H1 (cell line): ENCODE results near the gene ASCL2. TPM values are rescaled to one million over a fixed set of nuclear protein-coding genes. Genes with fewer than 3 reads are reported as not detected.

ENCODE experiments used
- CTCF ChIA-PET: fragments of 300-600 bp; sonication (Branson Sonifier 250); formaldehyde crosslinking; loops from one replicate; lab custom pipeline; 2021; ENCODE audit not compliant: partially characterized antibody; lab: Charles Lee
- POLR2A ChIA-PET: fragments of 300-600 bp; sonication (Branson Sonifier 250); formaldehyde crosslinking; loops from one replicate; lab custom pipeline; 2021; ENCODE audit warnings: inconsistent platforms; ENCODE audit not compliant: partially characterized antibody; lab: Charles Lee
- DNase-seq, 2 experiments: peaks; one replicate each; pipeline versions ENCODE4 v3.0.0 to v3.0.0-alpha.2; 2010 to 2022; ENCODE audit warnings: low spot score in 2 of 2, low read depth in 1 of 2, mixed read lengths in 1 of 2
- FAIRE-seq: peaks from 2 replicates; lab custom pipeline; 2011; peaks lifted over from hg19 to GRCh38; lab: Jason Lieb, UNC
- H2AFZ ChIP-seq: 2 replicates; pipeline ENCODE4 v1.8.1; 2012; ENCODE audit warnings: low read length, inconsistent platforms
- H2AK5ac ChIP-seq: 2 replicates; pipeline ENCODE4 v1.6.1; 2013; ENCODE audit warnings: low read depth, low read length
- H2BK120ac ChIP-seq: replicated peaks from 2 replicates; pipeline ENCODE3; 2013; ENCODE audit warnings: low read depth, low read length, inconsistent platforms
- H2BK12ac ChIP-seq: 2 replicates; pipeline ENCODE4 v1.6.1; 2013; ENCODE audit warnings: low read depth, low read length
- H2BK15ac ChIP-seq: 2 replicates; pipeline ENCODE4 v1.6.1; 2013; ENCODE audit warnings: low read length
- H2BK20ac ChIP-seq: 2 replicates; pipeline ENCODE4 v1.6.1; 2013; ENCODE audit warnings: low read length
- H2BK5ac ChIP-seq: 2 replicates; pipeline ENCODE4 v1.6.1; 2013; ENCODE audit warnings: low read depth, low read length
- H3K14ac ChIP-seq: 2 replicates; pipeline ENCODE4 v1.6.1; 2013; ENCODE audit warnings: inconsistent platforms; ENCODE audit not compliant: insufficient read length
- H3K18ac ChIP-seq: 2 replicates; pipeline ENCODE4 v1.6.1; 2013; ENCODE audit warnings: low read length; ENCODE audit errors: extremely low read depth
- H3K23ac ChIP-seq: 2 replicates; pipeline ENCODE4 v1.6.1; 2013; ENCODE audit warnings: inconsistent platforms; ENCODE audit not compliant: insufficient read length
- H3K23me2 ChIP-seq: 2 replicates; pipeline ENCODE4 v1.6.1; 2013; ENCODE audit warnings: low read depth, low read length
- H3K27ac ChIP-seq: 2 replicates; pipeline ENCODE4 v1.6.1; 2011; ENCODE audit warnings: low read depth, low read length, inconsistent platforms
- H3K27me3 ChIP-seq, 4 experiments: replicated peaks in 1 of 4; 1 replicate in 1 of 4; 2 replicates in 3 of 4; pipeline versions ENCODE4 v1.6.1 to v1.8.1; 2011 to 2013; ENCODE audit warnings: low read length in 3 of 4, mild to moderate bottlenecking in 3 of 4, inconsistent platforms in 2 of 4, mixed read lengths in 2 of 4, moderate library complexity in 1 of 4; ENCODE audit not compliant: control insufficient read depth in 3 of 4, insufficient read depth in 3 of 4; ENCODE audit errors: extremely low read depth in 1 of 4
- H3K36me3 ChIP-seq, 4 experiments: 2 replicates each; pipeline versions ENCODE4 v1.6.1 to v1.8.1; 2011 to 2013; ENCODE audit warnings: mild to moderate bottlenecking in 4 of 4, low read length in 3 of 4, moderate library complexity in 2 of 4, control low read depth in 1 of 4, inconsistent platforms in 1 of 4; ENCODE audit not compliant: insufficient read depth in 4 of 4, control insufficient read depth in 2 of 4
- H3K4ac ChIP-seq: replicated peaks from 2 replicates; pipeline ENCODE3; 2013; ENCODE audit warnings: low read length, low read depth, mixed read lengths, inconsistent platforms; ENCODE audit not compliant: insufficient read length
- H3K4me1 ChIP-seq, 4 experiments: replicated peaks in 1 of 4; 1 replicate in 1 of 4; 2 replicates in 3 of 4; pipeline versions ENCODE4 v1.6.1 to v1.8.1; 2011 to 2013; ENCODE audit warnings: low read length in 3 of 4, inconsistent platforms in 2 of 4, mixed read lengths in 1 of 4; ENCODE audit not compliant: insufficient read depth in 4 of 4, control insufficient read depth in 3 of 4
- H3K4me2 ChIP-seq, 2 experiments: 2 replicates each; pipeline versions ENCODE4 v1.6.1 to v1.8.1; 2011 to 2013; ENCODE audit warnings: low read depth in 2 of 2, low read length in 2 of 2, control low read depth in 1 of 2, inconsistent platforms in 1 of 2, mild to moderate bottlenecking in 1 of 2; ENCODE audit not compliant: insufficient read depth in 1 of 2
- H3K4me3 ChIP-seq, 4 experiments: fragments of 200-600, 300-600 bp in 1 of 4; sonication (generic), shearing (Covaris generic), sonication (Bioruptor Twin) in 1 of 4; 2 replicates each; pipeline versions ENCODE4 v1.5.1 to v1.8.1; 2011 to 2016; ENCODE audit warnings: low read length in 4 of 4, low read depth in 3 of 4, control low read depth in 2 of 4, inconsistent platforms in 2 of 4, mild to moderate bottlenecking in 2 of 4, mixed read lengths in 1 of 4, moderate library complexity in 1 of 4; ENCODE audit not compliant: insufficient read depth in 2 of 4; ENCODE audit errors: extremely low read depth in 1 of 4
- H3K56ac ChIP-seq: replicated peaks from 2 replicates; pipeline ENCODE3; 2013; ENCODE audit warnings: low read depth, mild to moderate bottlenecking, mixed read lengths, low read length, inconsistent platforms; ENCODE audit not compliant: insufficient read length
- H3K79me1 ChIP-seq: 2 replicates; pipeline ENCODE4 v1.6.1; 2013; ENCODE audit warnings: low read depth, low read length, control low read depth
- H3K79me2 ChIP-seq, 2 experiments: 2 replicates each; pipeline versions ENCODE4 v1.6.1 to v1.8.1; 2012 to 2013; ENCODE audit warnings: low read length in 2 of 2, mild to moderate bottlenecking in 2 of 2, inconsistent platforms in 1 of 2; ENCODE audit not compliant: insufficient read depth in 2 of 2, control insufficient read depth in 1 of 2
- H3K9ac ChIP-seq, 4 experiments: replicated peaks in 1 of 4; 1 replicate in 1 of 4; 2 replicates in 3 of 4; pipeline versions ENCODE4 v1.6.1 to v1.8.1; 2011 to 2013; ENCODE audit warnings: low read depth in 3 of 4, low read length in 3 of 4, control low read depth in 2 of 4, mild to moderate bottlenecking in 2 of 4, moderate library complexity in 2 of 4, inconsistent platforms in 1 of 4; ENCODE audit errors: extremely low read depth in 1 of 4
- H3K9me3 ChIP-seq, 2 experiments: 2 replicates each; pipeline versions ENCODE4 v1.6.1 to v1.8.1; 2012 to 2013; ENCODE audit warnings: mild to moderate bottlenecking in 2 of 2, moderate library complexity in 2 of 2, control low read depth in 1 of 2, inconsistent platforms in 1 of 2, low read depth in 1 of 2, low read length in 1 of 2, mixed read lengths in 1 of 2; ENCODE audit not compliant: insufficient read depth in 2 of 2
- H4K20me1 ChIP-seq, 2 experiments: replicated peaks in 1 of 2; 2 replicates each; pipeline versions ENCODE3 to v1.8.1; 2011 to 2013; ENCODE audit warnings: inconsistent platforms in 2 of 2, low read length in 2 of 2, mild to moderate bottlenecking in 1 of 2; ENCODE audit not compliant: insufficient read depth in 2 of 2, control insufficient read depth in 1 of 2
- H4K5ac ChIP-seq: 2 replicates; pipeline ENCODE4 v1.6.1; 2013; ENCODE audit warnings: low read length, low read depth, mixed read lengths, inconsistent platforms; ENCODE audit not compliant: insufficient read length
- H4K8ac ChIP-seq: 2 replicates; pipeline ENCODE4 v1.8.0; 2013; ENCODE audit warnings: mild to moderate bottlenecking, moderate library complexity, low read length, inconsistent platforms; ENCODE audit not compliant: insufficient read depth; ENCODE audit errors: extremely low read depth
- H4K91ac ChIP-seq: replicated peaks from 2 replicates; pipeline ENCODE3; 2013; ENCODE audit warnings: low read length, mixed read lengths, inconsistent platforms; ENCODE audit not compliant: insufficient read length
- EZH2 ChIP-seq: fragments of 200-600 bp; sonication (generic); IDR thresholded peaks from 2 replicates; pipeline ENCODE4 v1.7.1; 2012; ENCODE audit warnings: low read depth, mild to moderate bottlenecking, moderate library complexity, low read length, inconsistent platforms; ENCODE audit not compliant: severe bottlenecking
- RBBP5 ChIP-seq: IDR thresholded peaks from 2 replicates; pipeline ENCODE4 v1.7.1; 2012; ENCODE audit warnings: low read depth, mild to moderate bottlenecking, inconsistent platforms, low read length, moderate library complexity, borderline replicate concordance
- SP2 ChIP-seq: IDR thresholded peaks from 2 replicates; pipeline ENCODE4 v1.6.1; 2012; ENCODE audit warnings: mild to moderate bottlenecking, low read length, inconsistent platforms
- WGBS, 2 experiments: shearing (Covaris generic) in 1 of 2; methylation state at CpG; one replicate each; pipeline versions ENCODE4 v1.1.6 to v1.1.7; 2013 to 2015; ENCODE audit warnings: low lambda C conversion rate in 2 of 2, mixed read lengths in 2 of 2, inconsistent platforms in 1 of 2, low coverage in 1 of 2, missing lambda C conversion rate in 1 of 2; ENCODE audit not compliant: insufficient replicate concordance in 2 of 2, insufficient coverage in 1 of 2, insufficient read length in 1 of 2; ENCODE audit errors: extremely low coverage in 1 of 2, missing lambda C conversion rate in 1 of 2; 5-methylcytosine and 5-hydroxymethylcytosine counted together
- polyA plus RNA-seq, 7 experiments: library from polyadenylated mRNA; depleted of rRNA in 3 of 7; stranded (reverse) in 5 of 7; unstranded in 2 of 7; fragments of >200 nt in 5 of 7; fragments of 200-250 nt in 2 of 7; gene quantifications; 1 replicate in 5 of 7; 2 replicates in 1 of 7; 4 replicates in 1 of 7; pipeline versions ENCODE4 v1.2.1 to v1.2.3, GENCODE V29; 2011 to 2013; ENCODE audit warnings: missing spikeins in 2 of 7, mixed read lengths in 2 of 7
- total RNA-seq: library from RNA; stranded (reverse); fragmentation: NEBNext Ultra II Directional; extraction: Animal tissue kit (Norgen Biotek cat#: 25700); gene quantifications from 2 replicates; pipeline ENCODE4 v1.2.1, GENCODE V29; 2021
- TF ChIP-seq, protein P1 (sequence below): IDR thresholded peaks from 2 replicates; pipeline ENCODE4 v1.6.1; 2012; ENCODE audit warnings: inconsistent platforms

Gene ASCL2
- total and polyA plus RNA-seq, 2 of the 8 experiments (the other 6 are each of a cell fraction or from before 2014, with no cell fraction given): 0.51 to 0.56 TPM

DNA sequence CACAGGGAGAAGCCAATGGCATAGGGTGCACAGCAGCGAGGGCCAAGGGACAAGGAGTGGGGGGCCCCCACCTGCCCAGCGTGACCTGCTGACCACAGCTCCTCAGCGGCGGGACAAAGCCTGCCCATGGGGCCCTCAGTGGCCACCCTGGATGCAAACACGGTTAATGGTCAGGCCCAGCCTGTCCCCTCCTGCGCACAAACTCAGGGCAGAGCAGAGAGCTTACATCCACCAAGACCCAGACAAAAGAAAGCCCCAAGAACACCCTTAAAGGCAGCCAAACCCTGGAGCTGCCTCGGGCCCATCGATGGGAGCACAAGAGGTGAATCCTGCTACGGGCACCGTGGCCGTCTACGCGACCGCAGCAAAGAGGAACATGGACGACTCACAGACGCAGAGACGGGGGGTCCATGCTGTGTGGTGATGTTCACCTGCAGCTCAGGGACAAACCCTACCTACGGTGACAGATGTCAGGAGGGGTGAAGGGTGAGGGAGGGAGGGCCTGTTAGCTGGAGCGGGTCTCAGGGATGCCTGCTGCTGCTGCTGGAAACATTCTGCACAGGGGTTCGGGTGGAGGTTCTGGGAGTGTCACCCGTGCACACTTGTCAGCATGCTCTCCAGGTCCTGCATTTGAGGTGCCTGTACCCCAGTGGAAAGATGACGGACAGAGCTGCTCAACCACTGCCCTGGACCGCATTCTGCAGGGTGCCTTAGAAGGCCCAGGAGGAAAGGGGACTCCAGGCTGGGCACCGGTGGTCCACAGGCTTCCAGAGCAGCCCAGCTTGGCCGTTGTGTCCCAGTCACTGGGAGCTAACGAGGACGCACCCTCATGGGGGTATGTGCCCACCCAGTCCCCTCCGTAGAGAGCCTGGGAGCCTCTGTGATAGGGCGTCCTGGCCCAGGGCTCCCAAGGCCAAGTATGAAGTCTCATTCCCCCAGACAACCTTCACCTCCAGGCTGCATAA lies 11.6 kb downstream of the ASCL2 start:
- H4K20me1 ChIP-seq: peaks cover 0 to 1% of the 10 kb centered on the region in 2 experiments
- FAIRE-seq (no peak), DNase-seq (no peak)
- no peak overlapping the region for H3K27ac ChIP-seq
- H3K79me2 ChIP-seq: no peaks in the 10 kb centered on the region
- no peak overlapping the region for H2AK5ac ChIP-seq
- H2BK5ac ChIP-seq: no peak overlapping the region
- no peak overlapping the region for H3K23ac ChIP-seq
- no peaks in the 10 kb centered on the region for H3K36me3 ChIP-seq
- no peak overlapping the region for H4K91ac ChIP-seq
- no peak overlapping the region for H3K9ac ChIP-seq
- no peaks in the 10 kb centered on the region; a peak in 1 of 7 replicates for H3K4me1 ChIP-seq
- no peak overlapping the region for H3K18ac ChIP-seq
- ChIA-PET POLR2A (interaction anchor here (0.6 kb wide), 1 partner anchor 28 kb away, joined by 3 read pairs; no protein-coding TSS in a partner anchor), CTCF (interaction anchor here (0.6 to 1.5 kb wide), 3 partner anchors 10 to 47 kb away, joined by 3 read pairs; no protein-coding TSS in a partner anchor)
- no peak overlapping the region for H2AFZ ChIP-seq
- H2BK12ac ChIP-seq: no peak overlapping the region
- H4K5ac ChIP-seq: no peak overlapping the region
- H3K4me3 ChIP-seq: no peak overlapping the region
- 95% methylated on average over 28 of the region's 29 CpGs; no CpG with 5 or more reads in 1 of the 2 experiments for whole genome bisulfite sequencing, 2 experiments
- H3K14ac ChIP-seq: no peak overlapping the region
- H3K79me1 ChIP-seq: no peaks in the 10 kb centered on the region
- no peak overlapping the region for H3K56ac ChIP-seq
- no peak overlapping the region for H3K4ac ChIP-seq
- no peaks in the 10 kb centered on the region; a peak in 3 of 7 replicates for H3K27me3 ChIP-seq
- H3K23me2 ChIP-seq: no peaks in the 10 kb centered on the region
- H2BK120ac ChIP-seq: no peak overlapping the region
- no peaks in the 10 kb centered on the region for H3K9me3 ChIP-seq
- no peak overlapping the region for H2BK15ac ChIP-seq
- no peak overlapping the region for H2BK20ac ChIP-seq
- no peak overlapping the region for H3K4me2 ChIP-seq
- no peak overlapping the region for H4K8ac ChIP-seq
- TF ChIP-seq, protein P1, sequence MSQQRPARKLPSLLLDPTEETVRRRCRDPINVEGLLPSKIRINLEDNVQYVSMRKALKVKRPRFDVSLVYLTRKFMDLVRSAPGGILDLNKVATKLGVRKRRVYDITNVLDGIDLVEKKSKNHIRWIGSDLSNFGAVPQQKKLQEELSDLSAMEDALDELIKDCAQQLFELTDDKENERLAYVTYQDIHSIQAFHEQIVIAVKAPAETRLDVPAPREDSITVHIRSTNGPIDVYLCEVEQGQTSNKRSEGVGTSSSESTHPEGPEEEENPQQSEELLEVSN: no peak
- TF ChIP-seq EZH2: no peak
- TF ChIP-seq RBBP5: no peak
- TF ChIP-seq SP2: no peak
